Measurements from ENCODE around the gene KIAA0753. TPM values are rescaled to one million over a fixed set of nuclear protein-coding genes. Genes with fewer than 3 reads are reported as not detected.

The KIAA0753 gene
- total and polyA plus RNA-seq, 2 of the 13 experiments (the other 11 are each of a cell fraction or from before 2014, with no cell fraction given), result 5.2 to 9.1 TPM

DNA sequence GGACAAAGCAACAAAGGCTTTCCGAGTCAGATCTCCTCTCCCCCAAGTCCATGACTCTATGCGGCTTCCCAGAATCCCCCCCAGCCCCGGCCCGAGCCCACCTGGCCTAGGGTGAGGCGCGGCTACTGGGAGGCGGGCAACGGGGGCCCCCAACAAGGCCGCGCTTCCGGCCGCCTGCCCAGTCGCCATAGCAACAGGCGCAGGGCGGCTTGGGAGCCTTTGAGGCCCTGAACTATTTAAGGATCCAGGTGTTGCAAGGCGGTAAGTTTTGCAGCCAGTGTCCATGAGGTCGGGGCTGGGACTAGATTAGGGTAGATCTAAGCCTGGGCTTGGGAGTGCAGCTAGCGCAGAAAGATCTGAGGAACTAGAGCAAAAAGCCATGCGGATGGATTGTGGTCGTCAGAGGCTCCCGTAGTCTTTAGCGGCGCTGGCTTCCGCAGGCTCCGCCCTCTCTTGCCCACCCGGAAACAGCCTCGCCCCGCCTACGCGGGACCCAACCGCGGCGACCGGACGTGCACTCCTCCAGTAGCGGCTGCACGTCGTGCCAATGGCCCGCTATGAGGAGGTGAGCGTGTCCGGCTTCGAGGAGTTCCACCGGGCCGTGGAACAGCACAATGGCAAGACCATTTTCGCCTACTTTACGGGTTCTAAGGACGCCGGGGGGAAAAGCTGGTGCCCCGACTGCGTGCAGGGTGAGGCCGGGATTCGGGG lies at the start of gene KIAA0753, which contains the start of gene TXNDC17 (continued):
- TF ChIP-seq, protein P1, sequence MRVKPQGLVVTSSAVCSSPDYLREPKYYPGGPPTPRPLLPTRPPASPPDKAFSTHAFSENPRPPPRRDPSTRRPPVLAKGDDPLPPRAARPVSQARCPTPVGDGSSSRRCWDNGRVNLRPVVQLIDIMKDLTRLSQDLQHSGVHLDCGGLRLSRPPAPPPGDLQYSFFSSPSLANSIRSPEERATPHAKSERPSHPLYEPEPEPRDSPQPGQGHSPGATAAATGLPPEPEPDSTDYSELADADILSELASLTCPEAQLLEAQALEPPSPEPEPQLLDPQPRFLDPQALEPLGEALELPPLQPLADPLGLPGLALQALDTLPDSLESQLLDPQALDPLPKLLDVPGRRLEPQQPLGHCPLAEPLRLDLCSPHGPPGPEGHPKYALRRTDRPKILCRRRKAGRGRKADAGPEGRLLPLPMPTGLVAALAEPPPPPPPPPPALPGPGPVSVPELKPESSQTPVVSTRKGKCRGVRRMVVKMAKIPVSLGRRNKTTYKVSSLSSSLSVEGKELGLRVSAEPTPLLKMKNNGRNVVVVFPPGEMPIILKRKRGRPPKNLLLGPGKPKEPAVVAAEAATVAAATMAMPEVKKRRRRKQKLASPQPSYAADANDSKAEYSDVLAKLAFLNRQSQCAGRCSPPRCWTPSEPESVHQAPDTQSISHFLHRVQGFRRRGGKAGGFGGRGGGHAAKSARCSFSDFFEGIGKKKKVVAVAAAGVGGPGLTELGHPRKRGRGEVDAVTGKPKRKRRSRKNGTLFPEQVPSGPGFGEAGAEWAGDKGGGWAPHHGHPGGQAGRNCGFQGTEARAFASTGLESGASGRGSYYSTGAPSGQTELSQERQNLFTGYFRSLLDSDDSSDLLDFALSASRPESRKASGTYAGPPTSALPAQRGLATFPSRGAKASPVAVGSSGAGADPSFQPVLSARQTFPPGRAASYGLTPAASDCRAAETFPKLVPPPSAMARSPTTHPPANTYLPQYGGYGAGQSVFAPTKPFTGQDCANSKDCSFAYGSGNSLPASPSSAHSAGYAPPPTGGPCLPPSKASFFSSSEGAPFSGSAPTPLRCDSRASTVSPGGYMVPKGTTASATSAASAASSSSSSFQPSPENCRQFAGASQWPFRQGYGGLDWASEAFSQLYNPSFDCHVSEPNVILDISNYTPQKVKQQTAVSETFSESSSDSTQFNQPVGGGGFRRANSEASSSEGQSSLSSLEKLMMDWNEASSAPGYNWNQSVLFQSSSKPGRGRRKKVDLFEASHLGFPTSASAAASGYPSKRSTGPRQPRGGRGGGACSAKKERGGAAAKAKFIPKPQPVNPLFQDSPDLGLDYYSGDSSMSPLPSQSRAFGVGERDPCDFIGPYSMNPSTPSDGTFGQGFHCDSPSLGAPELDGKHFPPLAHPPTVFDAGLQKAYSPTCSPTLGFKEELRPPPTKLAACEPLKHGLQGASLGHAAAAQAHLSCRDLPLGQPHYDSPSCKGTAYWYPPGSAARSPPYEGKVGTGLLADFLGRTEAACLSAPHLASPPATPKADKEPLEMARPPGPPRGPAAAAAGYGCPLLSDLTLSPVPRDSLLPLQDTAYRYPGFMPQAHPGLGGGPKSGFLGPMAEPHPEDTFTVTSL (CRISPR knock-in tag; IDR thresholded peaks at IDR 0.05; ENCODE audit: borderline replicate concordance), result no peak
- TF ChIP-seq BHLHE40 (IDR thresholded peaks at IDR 0.05; ENCODE audit: low read length) (no peak), ZNF160 (CRISPR knock-in tag; IDR thresholded peaks at IDR 0.05) (peak; percentile 47; the same call in 1 of the 2 replicates), KLF16 (CRISPR knock-in tag; IDR thresholded peaks at IDR 0.05) (peak in 1 of 2 experiments; percentile 81; a peak in 1 of 4 replicates), ZNF549 (CRISPR knock-in tag; IDR thresholded peaks at IDR 0.05) (no peak), PHF8 (CRISPR knock-in tag; IDR thresholded peaks at IDR 0.05) (peak; percentile 92), ZNF44 (CRISPR knock-in tag; IDR thresholded peaks at IDR 0.05) (peak; percentile 98), SALL2 (CRISPR knock-in tag; IDR thresholded peaks at IDR 0.05) (peak; percentile 85), ZNF562 (CRISPR knock-in tag; IDR thresholded peaks at IDR 0.05; ENCODE audit: borderline replicate concordance) (no peak), HDAC1 (CRISPR knock-in tag; IDR thresholded peaks at IDR 0.05) (peak; percentile 90), ZNF207 (IDR thresholded peaks at IDR 0.05; ENCODE audit: borderline replicate concordance) (no peak), ZNF792 (CRISPR knock-in tag; IDR thresholded peaks at IDR 0.05) (peak; percentile 50; the same call in 1 of the 2 replicates)
- TF ChIP-seq, protein P2, sequence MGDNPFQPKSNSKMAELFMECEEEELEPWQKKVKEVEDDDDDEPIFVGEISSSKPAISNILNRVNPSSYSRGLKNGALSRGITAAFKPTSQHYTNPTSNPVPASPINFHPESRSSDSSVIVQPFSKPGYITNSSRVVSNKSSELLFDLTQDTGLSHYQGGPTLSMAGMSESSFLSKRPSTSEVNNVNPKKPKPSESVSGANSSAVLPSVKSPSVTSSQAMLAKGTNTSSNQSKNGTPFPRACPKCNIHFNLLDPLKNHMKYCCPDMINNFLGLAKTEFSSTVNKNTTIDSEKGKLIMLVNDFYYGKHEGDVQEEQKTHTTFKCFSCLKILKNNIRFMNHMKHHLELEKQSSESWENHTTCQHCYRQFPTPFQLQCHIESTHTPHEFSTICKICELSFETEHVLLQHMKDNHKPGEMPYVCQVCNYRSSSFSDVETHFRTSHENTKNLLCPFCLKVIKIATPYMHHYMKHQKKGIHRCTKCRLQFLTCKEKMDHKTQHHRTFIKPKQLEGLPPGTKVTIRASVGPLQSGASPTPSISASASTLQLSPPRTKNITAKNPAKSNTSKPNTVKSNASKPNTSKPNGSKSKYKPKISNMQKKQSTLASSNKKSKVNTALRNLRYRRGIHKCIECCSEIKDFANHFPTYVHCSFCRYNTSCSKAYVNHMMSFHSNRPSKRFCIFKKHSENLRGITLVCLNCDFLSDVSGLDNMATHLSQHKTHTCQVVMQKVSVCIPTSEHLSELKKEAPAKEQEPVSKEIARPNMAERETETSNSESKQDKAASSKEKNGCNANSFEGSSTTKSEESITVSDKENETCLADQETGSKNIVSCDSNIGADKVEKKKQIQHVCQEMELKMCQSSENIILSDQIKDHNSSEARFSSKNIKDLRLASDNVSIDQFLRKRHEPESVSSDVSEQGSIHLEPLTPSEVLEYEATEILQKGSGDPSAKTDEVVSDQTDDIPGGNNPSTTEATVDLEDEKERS (CRISPR knock-in tag; IDR thresholded peaks at IDR 0.05), result peak; percentile 67
- TF ChIP-seq, protein P3, sequence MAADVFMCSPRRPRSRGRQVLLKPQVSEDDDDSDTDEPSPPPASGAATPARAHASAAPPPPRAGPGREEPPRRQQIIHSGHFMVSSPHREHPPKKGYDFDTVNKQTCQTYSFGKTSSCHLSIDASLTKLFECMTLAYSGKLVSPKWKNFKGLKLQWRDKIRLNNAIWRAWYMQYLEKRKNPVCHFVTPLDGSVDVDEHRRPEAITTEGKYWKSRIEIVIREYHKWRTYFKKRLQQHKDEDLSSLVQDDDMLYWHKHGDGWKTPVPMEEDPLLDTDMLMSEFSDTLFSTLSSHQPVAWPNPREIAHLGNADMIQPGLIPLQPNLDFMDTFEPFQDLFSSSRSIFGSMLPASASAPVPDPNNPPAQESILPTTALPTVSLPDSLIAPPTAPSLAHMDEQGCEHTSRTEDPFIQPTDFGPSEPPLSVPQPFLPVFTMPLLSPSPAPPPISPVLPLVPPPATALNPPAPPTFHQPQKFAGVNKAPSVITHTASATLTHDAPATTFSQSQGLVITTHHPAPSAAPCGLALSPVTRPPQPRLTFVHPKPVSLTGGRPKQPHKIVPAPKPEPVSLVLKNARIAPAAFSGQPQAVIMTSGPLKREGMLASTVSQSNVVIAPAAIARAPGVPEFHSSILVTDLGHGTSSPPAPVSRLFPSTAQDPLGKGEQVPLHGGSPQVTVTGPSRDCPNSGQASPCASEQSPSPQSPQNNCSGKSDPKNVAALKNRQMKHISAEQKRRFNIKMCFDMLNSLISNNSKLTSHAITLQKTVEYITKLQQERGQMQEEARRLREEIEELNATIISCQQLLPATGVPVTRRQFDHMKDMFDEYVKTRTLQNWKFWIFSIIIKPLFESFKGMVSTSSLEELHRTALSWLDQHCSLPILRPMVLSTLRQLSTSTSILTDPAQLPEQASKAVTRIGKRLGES (CRISPR knock-in tag; IDR thresholded peaks at IDR 0.05; ENCODE audit: borderline replicate concordance), result no peak
- TF ChIP-seq, protein P4, sequence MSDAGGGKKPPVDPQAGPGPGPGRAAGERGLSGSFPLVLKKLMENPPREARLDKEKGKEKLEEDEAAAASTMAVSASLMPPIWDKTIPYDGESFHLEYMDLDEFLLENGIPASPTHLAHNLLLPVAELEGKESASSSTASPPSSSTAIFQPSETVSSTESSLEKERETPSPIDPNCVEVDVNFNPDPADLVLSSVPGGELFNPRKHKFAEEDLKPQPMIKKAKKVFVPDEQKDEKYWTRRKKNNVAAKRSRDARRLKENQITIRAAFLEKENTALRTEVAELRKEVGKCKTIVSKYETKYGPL (CRISPR knock-in tag; IDR thresholded peaks at IDR 0.05), result no peak
- TF ChIP-seq, protein P5, sequence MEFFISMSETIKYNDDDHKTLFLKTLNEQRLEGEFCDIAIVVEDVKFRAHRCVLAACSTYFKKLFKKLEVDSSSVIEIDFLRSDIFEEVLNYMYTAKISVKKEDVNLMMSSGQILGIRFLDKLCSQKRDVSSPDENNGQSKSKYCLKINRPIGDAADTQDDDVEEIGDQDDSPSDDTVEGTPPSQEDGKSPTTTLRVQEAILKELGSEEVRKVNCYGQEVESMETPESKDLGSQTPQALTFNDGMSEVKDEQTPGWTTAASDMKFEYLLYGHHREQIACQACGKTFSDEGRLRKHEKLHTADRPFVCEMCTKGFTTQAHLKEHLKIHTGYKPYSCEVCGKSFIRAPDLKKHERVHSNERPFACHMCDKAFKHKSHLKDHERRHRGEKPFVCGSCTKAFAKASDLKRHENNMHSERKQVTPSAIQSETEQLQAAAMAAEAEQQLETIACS (CRISPR knock-in tag; IDR thresholded peaks at IDR 0.05), result no peak
